DND-41 (cell line): Measurements from ENCODE around the gene TMPRSS4.

ENCODE experiments used
- ATAC-seq: fragments of 200-7000 bp; cut with Tn5 transposase; 3 replicates; pipeline ENCODE4 v1.9.1; 2021; ENCODE audit warnings: low read depth; ENCODE audit not compliant: insufficient read depth
- DNase-seq: peaks from one replicate; pipeline ENCODE4 v3.0.0-alpha.2; 2020
- H2AFZ ChIP-seq: 2 replicates; pipeline ENCODE4 v1.6.0; 2012; ENCODE audit warnings: low read depth, low read length
- H3K27ac ChIP-seq: 2 replicates; pipeline ENCODE4 v1.5.1; 2012; ENCODE audit warnings: low read length, inconsistent platforms
- H3K27me3 ChIP-seq: fragments of 200-600 bp; sonication (generic); 2 replicates; pipeline ENCODE4 v1.6.0; 2012; ENCODE audit warnings: low read length, mild to moderate bottlenecking, inconsistent platforms; ENCODE audit not compliant: insufficient read depth, poor library complexity
- H3K36me3 ChIP-seq: 2 replicates; pipeline ENCODE4 v1.5.1; 2012; ENCODE audit warnings: low read length, inconsistent platforms; ENCODE audit not compliant: insufficient read depth
- H3K4me1 ChIP-seq: 2 replicates; pipeline ENCODE4 v1.5.1; 2012; ENCODE audit warnings: mild to moderate bottlenecking, low read length; ENCODE audit not compliant: insufficient read depth
- H3K4me2 ChIP-seq: 2 replicates; pipeline ENCODE4 v1.6.0; 2012; ENCODE audit warnings: mild to moderate bottlenecking, moderate library complexity, low read length, inconsistent platforms; ENCODE audit not compliant: insufficient read depth
- H3K4me3 ChIP-seq, 2 experiments: fragments of 200-600 bp in 1 of 2; shearing (Covaris generic) in 1 of 2; 2 replicates each; pipeline ENCODE4 v1.5.1; 2012 to 2016; ENCODE audit warnings: inconsistent platforms in 2 of 2, low read length in 2 of 2, mild to moderate bottlenecking in 2 of 2, low read depth in 1 of 2, moderate library complexity in 1 of 2
- H3K79me2 ChIP-seq: 2 replicates; pipeline ENCODE4 v1.6.0; 2012; ENCODE audit warnings: low read length, inconsistent platforms; ENCODE audit not compliant: insufficient read depth
- H3K9ac ChIP-seq: 2 replicates; pipeline ENCODE4 v1.6.0; 2012; ENCODE audit warnings: low read depth, mild to moderate bottlenecking, inconsistent platforms, low read length, moderate library complexity
- H3K9me3 ChIP-seq: 2 replicates; pipeline ENCODE4 v1.5.1; 2012; ENCODE audit warnings: low read length, moderate library complexity, mild to moderate bottlenecking, inconsistent platforms; ENCODE audit not compliant: insufficient read depth, severe bottlenecking
- H4K20me1 ChIP-seq: 2 replicates; pipeline ENCODE4 v1.6.0; 2012; ENCODE audit warnings: low read length; ENCODE audit not compliant: insufficient read depth
- CTCF ChIP-seq: IDR thresholded peaks from 2 replicates; pipeline ENCODE4 v1.5.1; 2012; ENCODE audit warnings: borderline replicate concordance, low read length, moderate library complexity, mild to moderate bottlenecking; ENCODE audit not compliant: poor library complexity, severe bottlenecking; ENCODE audit errors: extremely low read depth
- EZH2 ChIP-seq: IDR thresholded peaks from 3 replicates; pipeline ENCODE4 v1.6.1; 2012; ENCODE audit warnings: borderline replicate concordance, low read depth, mild to moderate bottlenecking, moderate library complexity, low read length, inconsistent platforms; ENCODE audit not compliant: severe bottlenecking

Gene TMPRSS4, protein sequence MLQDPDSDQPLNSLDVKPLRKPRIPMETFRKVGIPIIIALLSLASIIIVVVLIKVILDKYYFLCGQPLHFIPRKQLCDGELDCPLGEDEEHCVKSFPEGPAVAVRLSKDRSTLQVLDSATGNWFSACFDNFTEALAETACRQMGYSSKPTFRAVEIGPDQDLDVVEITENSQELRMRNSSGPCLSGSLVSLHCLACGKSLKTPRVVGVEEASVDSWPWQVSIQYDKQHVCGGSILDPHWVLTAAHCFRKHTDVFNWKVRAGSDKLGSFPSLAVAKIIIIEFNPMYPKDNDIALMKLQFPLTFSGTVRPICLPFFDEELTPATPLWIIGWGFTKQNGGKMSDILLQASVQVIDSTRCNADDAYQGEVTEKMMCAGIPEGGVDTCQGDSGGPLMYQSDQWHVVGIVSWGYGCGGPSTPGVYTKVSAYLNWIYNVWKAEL

GRCh38 chr11:118076754-118077281 lies at the start of gene TMPRSS4:
TSS of gene TMPRSS4 (plus strand) at chr11:118077078. CDS start at chr11:118077303, 225 bp downstream.
- ATAC-seq, result no peak
- H3K9ac ChIP-seq, result no peak within 1 kb of the TSS
- H4K20me1 ChIP-seq, result peaks cover 4% of the 10 kb centered on the region; the same call in 1 of the 2 replicates
- no peak within 1 kb of the TSS for H3K4me2 ChIP-seq
- peaks cover 54% of the 10 kb centered on the region for H3K27me3 ChIP-seq
- H3K4me3 ChIP-seq, result no peak within 1 kb of the TSS
- H2AFZ ChIP-seq, result no peak within 1 kb of the TSS
- H3K79me2 ChIP-seq, result no peaks in the 10 kb centered on the region
- no peaks in the 10 kb centered on the region for H3K36me3 ChIP-seq
- TF ChIP-seq EZH2 (no peak), CTCF (no peak)
- DNase-seq, result no peak
- H3K4me1 ChIP-seq, result no peaks in the 10 kb centered on the region
- H3K27ac ChIP-seq, result no peak within 1 kb of the TSS
- no peaks in the 10 kb centered on the region for H3K9me3 ChIP-seq

DNA sequence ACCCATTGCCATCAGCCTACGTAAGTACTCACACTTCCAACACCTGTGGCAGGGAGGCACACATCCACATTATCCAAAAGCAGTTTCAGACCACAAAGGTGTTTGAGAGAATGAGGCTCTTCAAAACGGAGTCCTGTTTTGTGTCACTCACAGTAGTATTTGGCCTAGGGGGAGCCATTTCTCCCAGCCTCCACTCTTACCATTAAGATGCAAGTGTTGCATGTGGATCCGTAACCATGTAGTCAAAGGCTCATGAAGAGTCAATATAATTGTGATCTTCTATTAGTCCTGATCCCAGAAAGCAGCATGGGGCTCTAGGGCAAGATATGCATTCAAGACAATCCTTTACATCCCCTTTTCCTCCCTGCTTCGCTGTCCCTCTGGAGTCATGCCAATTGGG lies 49.2 kb upstream of the TMPRSS4 start:
- TF ChIP-seq CTCF (no peak), EZH2 (no peak)
- Histone ChIP-seq H3K4me2 (no peak overlapping the region), H3K36me3 (no peaks in the 10 kb centered on the region), H3K4me3 (no peak overlapping the region), H3K9ac (no peak overlapping the region), H3K79me2 (no peaks in the 10 kb centered on the region), H3K27ac (no peak overlapping the region), H3K27me3 (no peaks in the 10 kb centered on the region), H2AFZ (no peak overlapping the region), H3K4me1 (no peaks in the 10 kb centered on the region), H3K9me3 (no peaks in the 10 kb centered on the region), H4K20me1 (no peaks in the 10 kb centered on the region)
- DNase-seq (no peak), ATAC-seq (no peak)

GRCh38 chr11:118028626-118029025 lies 48.3 kb upstream of the TMPRSS4 start:
- no peak for ATAC-seq
- Histone ChIP-seq H3K27ac (no peak overlapping the region), H3K79me2 (no peaks in the 10 kb centered on the region), H3K4me3 (no peak overlapping the region), H3K9ac (no peak overlapping the region), H3K9me3 (no peaks in the 10 kb centered on the region), H2AFZ (no peak overlapping the region), H3K4me1 (no peaks in the 10 kb centered on the region), H3K27me3 (no peaks in the 10 kb centered on the region), H3K36me3 (no peaks in the 10 kb centered on the region), H4K20me1 (no peaks in the 10 kb centered on the region), H3K4me2 (no peak overlapping the region)
- no peak for DNase-seq
- TF ChIP-seq EZH2 (no peak), CTCF (no peak)
